GM18507 (cell line): ENCODE data around the gene C1orf21.

Source experiments
- DNase-seq: peaks from one replicate; pipeline ENCODE4 v3.0.0; 2011; ENCODE audit warnings: low read depth; ENCODE audit not compliant: insufficient read length; ENCODE audit errors: extremely low spot score
- FAIRE-seq: peaks from 2 replicates; lab custom pipeline; 2011; peaks lifted over from hg19 to GRCh38; lab: Jason Lieb, UNC

The C1orf21 gene

DNA sequence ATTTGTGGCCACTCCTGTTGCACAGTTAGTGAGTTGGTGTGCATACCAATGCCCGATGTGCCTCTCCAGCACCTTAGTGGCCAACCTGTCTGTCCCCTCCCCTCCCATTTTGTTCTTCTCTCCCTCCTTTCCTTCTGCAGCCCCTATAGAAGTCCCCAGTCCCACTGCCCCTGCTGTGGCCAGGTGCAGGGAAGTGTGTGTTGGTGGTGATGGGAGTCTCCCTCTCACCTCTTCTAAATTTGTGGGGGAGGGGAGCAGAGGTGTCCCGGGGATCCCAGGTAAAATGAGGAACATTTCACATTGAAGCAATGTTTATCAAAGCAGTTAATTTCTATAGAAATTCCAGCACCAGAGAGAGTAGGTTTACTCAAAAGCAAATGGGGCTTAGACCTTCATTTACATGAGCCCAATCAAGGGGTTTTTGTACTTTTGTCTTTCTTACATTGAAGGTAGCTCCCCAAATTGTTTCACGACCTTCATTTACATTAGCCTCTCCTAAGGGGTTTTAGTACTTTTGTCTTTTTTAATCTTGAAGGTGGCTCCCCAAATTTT lies 3.0 kb upstream of the C1orf21 start:
- FAIRE-seq = no peak

DNA sequence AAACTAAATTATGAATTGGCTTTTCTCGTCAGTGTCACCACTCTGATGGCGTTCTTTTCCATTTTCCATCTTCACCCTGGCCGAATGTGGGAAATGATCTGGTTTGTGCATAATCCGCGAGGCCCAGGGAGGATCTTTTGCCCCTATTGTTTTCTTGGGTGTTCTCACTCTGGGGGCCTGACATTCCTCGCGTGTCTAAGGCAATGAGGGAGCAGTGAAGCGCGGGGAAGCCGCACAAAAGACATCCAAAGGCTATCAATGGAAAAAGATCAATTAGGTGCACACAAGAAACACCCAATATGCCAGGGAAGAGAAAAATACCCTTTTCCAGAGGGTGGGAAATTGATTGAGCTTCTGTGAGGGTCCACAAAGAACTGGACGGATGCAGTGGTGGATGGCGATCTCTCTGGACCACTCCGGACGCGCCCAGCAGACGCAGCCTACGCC lies 941 bp upstream of the C1orf21 start:
- no peak for FAIRE-seq
- no peak for DNase-seq

More for the DNA sequence above, 3.0 kb upstream of the C1orf21 start:
- DNase-seq = no peak

DNA sequence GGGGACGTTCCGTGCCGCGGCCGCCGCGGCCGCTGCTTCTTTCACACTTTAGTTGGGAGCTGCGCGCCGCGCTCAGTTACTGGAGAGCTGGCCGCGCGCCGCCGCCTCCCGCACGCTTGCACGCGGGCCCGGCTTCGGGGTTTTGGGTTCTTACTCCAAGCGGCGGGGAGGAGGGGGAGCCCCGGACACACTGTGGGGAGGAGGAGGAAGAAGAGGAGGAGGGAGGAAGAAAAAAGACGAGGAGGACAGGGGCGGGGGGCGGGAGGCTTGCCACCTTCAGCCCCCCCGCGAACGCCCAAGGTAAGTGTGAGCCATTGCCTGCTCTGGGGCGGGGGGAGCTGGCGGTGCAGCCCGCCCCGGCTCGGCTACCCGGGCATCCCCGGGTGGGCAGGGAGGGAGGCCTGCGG lies 243 bp downstream of the C1orf21 start:
- FAIRE-seq (no peak), DNase-seq (no peak)

DNA sequence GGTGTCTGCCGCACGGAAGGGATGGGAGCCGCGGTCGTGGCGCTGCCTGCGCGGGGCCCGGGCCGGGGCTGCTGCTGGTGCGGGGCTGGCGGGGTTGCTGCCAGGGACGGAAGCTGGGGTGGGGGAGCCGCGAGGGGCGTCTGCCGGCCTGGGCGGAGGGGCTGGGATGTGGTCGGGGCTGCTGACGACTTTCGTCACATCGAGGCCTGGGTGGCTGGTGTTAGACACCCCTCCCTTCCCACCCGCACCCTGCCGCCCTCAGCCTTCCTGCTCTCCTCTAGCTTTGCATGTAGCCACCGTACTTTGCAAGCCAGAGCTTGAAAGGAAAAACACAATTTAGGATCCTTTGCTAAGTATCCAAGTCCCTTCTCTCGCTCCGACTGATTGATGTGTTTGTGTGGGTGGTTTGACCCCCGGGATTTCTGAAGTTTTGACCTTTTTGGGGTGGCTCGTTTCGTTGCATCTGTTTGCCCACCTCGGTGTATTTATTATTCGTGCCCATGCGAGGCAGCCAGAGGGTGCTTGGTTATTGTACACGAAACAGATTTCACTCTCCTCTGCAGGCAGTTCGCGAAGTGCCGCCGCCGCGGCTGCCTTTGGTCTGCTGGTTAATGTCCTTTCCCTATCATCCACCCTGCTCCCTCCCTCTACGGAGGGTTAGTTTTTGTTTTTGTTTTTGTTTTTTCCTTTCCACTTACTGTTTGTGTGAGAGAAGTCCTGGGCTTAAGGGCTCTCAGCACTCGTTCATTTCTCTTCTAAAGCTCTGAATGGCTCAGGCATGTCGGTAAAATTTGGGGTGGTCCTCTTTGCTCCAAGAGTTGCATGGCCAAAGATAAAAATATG lies 868 bp downstream of the C1orf21 start:
- FAIRE-seq (no peak), DNase-seq (no peak)

DNA sequence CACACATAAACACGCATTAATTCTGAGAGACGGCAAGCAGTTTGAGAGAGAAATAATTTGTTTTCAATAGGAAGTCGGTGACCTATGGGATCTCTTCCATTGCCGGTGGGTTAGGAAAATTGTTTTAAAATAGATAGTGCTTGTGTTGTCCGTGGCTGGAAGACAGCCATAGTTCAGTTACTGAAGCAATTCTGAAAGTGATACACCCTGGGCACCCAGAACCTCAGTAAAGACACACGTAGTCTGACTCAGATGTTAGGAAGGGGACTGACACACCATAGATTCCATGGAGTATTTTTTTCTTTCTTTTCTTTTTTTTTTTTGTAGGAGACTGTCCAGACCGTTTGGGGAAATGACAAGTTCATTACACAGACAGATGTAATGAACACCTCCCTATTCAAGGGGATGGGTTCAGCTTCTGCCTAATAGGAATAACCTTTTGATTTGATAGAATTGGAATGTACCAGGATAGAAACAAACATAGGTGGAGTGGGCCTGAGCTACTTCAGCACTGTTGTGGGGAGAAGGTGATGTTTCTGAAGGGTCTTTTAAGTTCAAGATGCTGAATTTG lies 1.6 kb downstream of the C1orf21 start:
- DNase-seq (no peak), FAIRE-seq (peak; percentile 45)

DNA sequence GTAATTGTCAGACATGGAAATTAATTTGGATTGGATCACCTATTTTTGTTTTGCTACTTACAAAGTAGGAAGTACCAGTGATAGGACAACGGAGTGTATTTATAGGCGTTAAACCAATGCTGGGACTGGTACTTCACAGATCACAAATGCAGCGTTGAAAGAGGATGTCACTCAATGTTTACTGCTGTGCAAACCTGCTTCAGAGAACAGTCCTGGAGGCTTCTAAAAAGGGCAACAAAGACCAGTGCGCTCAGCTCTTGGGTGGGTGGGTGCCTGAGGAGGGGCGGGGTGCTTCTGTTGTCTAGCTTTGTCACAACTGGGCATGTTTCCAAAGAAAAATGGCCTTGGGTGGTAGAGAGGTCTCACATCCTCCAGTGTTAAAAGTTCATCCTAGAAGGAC lies 2.1 kb downstream of the C1orf21 start:
- DNase-seq = no peak
- FAIRE-seq = no peak

DNA sequence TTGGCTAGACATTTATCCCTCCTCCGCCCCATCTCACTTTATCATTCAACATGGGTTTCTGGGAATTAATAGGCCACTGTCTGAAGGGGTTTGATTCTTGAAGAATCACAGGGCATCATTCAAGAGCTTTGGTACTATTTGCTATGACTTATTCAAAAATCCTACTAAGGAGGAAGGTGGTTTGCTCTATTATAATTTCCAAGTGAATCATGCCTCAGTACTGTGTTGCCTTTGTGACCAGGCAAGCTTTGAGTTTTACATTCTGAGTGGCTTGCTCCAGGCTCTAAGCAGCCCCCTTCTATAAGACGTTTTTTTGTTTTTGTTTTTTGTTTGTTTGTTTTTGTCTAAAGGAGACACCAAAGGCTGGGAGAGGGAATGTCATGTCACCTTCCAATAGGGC lies 2.6 kb downstream of the C1orf21 start:
- DNase-seq = no peak
- no peak for FAIRE-seq

DNA sequence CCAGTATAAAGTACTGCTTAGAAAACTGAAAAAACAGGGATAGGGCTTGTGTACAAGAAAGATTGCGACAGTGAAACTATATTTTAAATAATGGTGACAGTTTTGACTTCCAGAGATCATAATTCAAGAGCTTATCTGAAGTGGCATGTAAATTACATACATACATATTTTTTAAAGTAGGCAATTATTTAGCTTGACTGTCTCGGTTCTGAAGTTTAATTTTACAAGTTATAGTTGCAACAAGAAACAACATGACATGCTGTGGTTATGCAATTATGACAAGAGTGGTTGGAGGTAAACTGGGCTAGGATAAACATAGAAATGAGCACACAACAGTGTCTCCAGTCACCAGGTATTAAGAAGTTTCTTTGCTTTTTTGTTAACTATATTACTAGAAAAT lies 4.1 kb downstream of the C1orf21 start:
- FAIRE-seq = no peak
- no peak for DNase-seq

DNA sequence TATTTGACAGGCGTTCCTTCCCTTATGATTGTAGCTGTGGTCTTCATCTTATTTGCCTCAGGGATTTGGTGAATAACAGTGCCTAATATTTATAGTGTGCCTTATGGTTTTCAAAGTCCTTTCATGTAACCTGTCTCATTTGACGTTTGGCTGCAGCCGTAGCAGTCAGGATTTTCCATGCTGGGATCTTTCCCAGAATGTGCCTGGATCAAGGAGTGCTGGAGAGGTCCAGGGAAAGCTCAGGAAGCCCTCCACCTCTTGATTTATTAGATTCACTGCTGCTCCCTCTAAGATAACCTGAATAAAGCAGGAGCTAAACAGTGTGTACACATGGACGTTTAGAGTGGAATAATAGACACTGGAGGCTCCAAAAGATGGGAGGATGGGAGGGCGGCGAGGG lies 5.2 kb downstream of the C1orf21 start:
- no peak for DNase-seq
- no peak for FAIRE-seq

DNA sequence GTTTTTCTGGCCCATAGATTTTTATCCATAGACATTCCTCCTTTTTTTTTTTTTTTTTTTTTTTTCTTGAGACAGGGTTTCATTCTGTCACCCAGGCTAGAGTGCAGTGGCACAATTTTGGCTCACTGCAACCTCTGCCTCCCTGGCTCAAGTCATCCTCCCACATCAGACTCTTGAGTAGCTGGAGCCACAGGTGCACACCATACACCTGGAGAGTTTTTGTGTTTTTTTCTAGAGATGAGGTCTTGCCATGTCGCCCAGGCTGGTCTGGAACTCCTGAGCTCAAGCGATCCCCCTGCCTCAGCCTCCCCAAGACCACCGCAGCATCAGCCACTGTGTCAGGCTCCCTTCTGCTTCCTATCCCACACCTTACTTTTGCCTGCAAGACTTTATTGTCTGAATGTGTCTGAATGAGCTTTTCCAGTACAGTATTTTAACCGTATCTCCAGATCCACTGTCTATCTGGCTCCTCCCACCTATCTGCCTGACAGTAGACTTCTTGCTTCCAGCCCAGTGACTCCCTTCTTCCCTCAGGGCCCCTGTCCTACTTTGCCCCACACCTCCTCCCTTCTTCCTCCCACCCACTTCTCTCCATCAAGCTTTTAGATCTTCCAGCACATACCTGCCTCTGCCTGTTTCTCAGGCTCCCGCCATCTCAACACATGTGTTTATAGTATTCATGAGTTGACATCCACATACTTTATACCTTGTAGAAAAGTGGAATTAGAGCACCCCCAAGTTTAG lies 6.1 kb downstream of the C1orf21 start:
- DNase-seq (no peak), FAIRE-seq (no peak)

DNA sequence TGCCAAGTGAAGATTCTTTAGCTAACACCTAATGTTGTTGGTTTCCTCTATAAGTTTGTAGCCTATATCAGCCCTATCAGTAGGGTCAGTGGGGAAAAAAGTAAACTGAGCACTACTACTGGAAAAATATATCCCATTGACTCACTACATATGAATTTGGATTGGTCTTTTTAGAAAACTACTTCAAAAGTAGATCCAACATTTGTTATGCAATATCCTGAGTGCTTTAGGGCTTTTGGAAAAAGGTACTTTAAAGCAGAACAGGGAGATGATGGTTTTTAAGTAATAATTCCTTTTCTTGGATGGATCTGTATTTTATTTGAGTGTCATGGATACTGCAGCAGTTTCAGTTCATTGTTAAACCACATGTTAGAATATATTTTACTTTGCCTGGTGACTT lies 7.1 kb downstream of the C1orf21 start:
- FAIRE-seq (no peak), DNase-seq (no peak)

DNA sequence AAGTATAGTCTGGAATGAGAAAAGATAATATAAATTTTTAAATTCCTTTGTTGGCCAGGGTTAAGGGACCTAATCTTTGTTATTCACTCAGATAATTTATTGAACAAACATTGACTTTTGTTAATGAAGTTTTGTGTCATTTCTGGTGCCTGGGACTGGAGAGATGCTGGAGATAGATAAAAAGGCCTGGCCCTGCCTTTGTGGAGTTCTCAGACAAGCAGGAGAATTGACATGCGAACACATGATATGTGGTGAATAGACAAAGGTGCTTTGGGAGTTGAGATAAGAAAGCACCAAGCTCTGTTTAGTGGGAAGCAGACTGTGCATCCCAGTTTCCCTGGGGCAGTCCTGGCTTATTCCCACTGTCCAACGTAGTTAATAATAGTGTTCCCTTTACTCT lies 8.5 kb downstream of the C1orf21 start:
- no peak for FAIRE-seq

DNA sequence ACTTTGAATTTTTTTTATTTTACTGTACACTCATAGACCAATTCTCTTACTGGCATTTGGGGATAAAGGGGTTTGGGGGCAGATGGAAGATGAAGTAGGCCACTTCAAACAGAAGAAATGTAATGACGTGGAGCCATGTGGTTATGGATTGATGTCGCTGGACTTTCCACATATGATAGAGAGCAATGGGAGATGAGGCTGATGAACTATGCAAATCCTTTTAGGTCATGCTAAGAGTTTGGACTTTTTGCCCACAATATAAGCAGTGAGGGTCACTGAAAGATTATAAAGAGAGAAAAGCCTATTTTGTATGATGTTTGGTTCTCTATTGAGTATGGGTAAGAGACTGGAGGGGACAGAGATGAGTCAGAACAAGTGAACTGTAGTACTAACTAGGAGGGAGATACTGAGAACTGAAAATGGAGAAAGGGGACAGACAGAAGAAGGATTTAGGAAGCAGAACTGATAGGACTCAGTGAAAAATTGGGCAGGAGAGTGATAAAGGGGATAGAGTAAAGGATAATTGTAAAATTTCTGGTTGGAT lies 9.2 kb downstream of the C1orf21 start:
- DNase-seq (no peak), FAIRE-seq (no peak)

More for the DNA sequence above, 8.5 kb downstream of the C1orf21 start:
- no peak for DNase-seq

DNA sequence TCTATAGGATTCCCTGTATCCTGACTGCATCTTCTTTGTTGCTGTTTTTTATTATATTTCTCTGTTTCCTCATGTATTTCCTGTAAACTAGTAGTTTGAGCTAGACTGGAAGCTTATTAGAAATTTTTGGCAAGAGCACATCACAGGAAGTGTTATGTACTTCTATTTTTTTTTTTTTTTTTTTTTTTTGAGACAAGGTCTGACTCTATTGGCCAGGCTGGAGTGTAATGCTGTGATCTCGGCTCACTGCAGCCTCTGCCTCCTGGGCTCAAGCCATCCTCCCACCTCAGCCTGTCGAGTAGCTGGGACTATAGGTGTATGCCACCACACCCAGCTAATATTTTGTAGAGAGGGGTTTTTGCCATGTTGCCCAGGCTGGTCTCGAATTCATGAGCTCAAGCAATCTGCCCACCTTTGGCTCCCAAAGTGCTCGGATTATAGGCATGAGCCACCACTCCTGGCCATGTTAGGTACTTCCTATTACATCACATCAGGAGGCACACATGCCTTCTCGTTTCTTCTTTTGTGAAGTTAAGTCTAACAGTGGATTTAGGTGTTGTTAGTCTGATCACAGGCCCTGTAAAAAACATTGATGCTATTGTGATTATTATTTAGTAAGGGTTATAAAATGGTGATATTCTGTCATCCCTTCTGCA lies 12.5 kb downstream of the C1orf21 start:
- DNase-seq (no peak), FAIRE-seq (no peak)

DNA sequence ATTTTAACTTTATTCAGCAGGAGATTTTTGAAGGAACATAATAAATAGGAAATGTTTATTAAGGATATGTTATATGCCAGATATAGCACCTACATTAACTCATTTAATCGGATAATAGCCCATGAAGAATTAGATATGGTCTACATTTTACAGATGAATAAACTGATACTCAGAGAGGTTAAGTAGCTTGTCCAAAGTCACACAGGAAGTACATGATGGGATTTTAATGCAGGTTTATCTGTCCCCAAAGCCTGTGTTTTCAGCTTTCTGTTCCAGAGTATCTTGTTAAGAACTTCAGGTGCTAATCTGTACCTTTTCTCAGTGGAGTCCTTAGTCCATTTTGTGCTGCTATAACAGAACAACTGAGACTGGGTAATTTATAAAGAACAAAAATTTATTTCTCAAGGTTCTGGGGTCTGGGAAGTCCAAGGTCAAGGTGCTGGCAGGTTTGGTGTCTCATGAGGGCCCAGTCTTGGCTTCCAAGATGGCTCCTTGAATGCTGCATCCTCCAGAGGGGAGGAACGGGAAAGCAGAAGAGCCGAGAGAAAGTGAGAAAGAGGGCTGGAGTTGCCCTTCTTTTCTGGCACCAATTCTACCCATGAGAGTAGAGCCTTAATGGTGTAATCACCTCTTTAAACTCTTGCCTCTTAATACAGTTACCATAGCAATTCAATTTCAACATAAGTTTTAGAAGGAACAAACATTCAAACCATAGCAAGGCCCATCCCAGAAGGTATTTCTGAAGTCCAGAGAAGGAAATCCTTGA lies 17.3 kb downstream of the C1orf21 start:
- DNase-seq (no peak), FAIRE-seq (no peak)

DNA sequence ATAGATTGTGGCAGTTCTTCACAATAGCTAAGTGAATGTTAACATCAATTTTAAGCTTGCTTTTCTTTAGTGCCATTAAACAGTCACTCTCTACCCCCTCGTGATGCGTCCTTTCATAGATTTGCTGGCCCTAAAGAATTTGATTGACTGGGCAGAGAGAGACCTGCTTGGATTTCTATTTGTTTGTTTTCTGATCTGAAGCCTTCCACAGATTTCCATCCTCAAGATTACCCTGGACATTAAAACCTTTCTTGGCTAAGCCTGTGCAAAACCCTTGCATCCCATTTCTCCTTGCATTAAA lies 17.8 kb downstream of the C1orf21 start:
- FAIRE-seq (no peak), DNase-seq (no peak)

DNA sequence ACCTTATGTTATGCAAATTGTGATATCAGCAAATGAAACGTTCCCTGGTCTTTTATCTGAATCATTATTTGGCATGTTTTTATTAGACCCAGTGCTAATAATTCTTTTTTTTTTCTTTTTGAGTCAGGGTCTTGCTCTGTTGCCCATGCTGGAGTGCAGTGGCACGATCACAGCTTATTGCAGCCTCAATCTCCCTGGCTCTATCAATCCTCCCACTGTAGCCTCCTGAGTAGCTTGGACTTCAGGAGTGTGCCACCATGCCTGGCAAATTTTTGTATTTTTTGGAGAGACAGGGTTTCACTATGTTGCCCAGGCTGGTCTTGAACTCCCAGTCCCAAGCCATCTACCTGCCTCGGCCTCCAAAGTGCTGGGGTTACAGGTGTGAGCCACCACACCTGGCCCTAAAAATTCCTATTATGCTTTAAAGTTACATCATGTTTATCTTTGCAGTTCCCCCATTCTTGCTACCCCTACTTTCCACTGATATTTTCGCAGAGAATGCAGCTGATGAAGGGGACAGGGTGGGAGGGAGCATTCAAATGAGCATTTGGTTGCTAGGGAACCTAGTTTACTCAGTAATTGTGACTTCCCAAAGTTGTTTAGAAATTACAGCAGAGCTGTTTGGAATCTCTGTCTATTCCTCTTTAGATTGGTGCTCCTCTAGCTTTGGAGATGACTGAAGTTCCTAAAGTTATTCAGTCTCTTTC lies 18.4 kb downstream of the C1orf21 start:
- no peak for FAIRE-seq
- no peak for DNase-seq

DNA sequence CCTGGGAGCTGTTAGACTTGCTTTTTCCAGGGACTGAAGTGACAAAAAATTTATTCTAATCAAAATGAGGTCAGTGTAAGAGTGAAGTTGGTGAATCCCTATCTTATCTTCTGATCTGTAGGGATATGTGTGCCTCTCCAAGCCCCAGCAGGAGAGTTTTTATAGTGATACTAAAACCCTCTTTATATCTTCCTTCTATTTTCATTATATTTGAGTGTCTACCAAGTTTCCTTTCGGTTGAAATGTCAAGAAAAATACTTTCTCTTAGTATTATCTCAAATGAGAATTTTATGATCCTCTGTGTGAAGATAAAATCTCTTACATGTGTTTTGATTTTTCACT lies 18.9 kb downstream of the C1orf21 start:
- FAIRE-seq = no peak
- DNase-seq = no peak

DNA sequence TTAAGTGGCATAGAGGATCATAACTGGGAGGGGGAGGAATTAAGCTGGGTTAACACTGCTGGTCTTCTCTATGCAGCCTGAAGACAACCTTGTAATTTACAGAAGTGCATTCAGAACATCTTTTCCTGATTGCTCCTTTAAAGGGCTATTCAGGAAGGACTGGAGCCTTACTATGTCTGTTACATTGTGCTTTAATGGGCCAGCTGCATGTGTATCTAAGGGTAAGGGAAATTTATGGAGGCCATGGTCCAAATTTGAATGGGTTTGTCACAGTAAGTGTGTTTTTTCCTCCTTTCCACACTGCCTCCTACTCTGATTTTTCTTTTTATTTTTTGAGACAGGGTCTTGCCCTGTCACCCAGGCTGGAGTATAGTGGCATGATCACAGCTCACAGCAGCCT lies 19.6 kb downstream of the C1orf21 start:
- no peak for FAIRE-seq
- no peak for DNase-seq
